GM23338 (cell line): ENCODE results near the gene KATNAL2. TPM values are rescaled to one million over a fixed set of nuclear protein-coding genes. Genes with fewer than 3 reads are reported as not detected.

Experiments used
- CREB1 ChIP-seq: fragments of 250-450 bp; sonication (Bioruptor Pico); IDR thresholded peaks from 2 replicates; pipeline ENCODE4 v1.5.0; 2020; ENCODE audit warnings: low read depth, mild to moderate bottlenecking, moderate library complexity
- EZH2 ChIP-seq: fragments of 200-600 bp; sonication (generic); IDR thresholded peaks from one replicate; pipeline ENCODE4 v1.8.0; 2017; ENCODE audit warnings: antibody characterized with exemption, mild to moderate bottlenecking, low read depth; ENCODE audit not compliant: unreplicated experiment
- EZH2phosphoT487 ChIP-seq: fragments of 200-600 bp; sonication (generic); IDR thresholded peaks from one replicate; pipeline ENCODE4 v1.8.1; 2018; ENCODE audit warnings: antibody characterized with exemption; ENCODE audit not compliant: unreplicated experiment
- JUNB ChIP-seq: IDR thresholded peaks from one replicate; pipeline ENCODE4 v1.6.1; 2016; ENCODE audit warnings: antibody characterized with exemption; ENCODE audit not compliant: unreplicated experiment
- NANOG ChIP-seq: IDR thresholded peaks from 2 replicates; pipeline ENCODE4 v1.6.1; 2016; ENCODE audit warnings: antibody characterized with exemption, borderline replicate concordance
- STAT1 ChIP-seq: IDR thresholded peaks from one replicate; pipeline ENCODE4 v1.6.1; 2016; ENCODE audit warnings: antibody characterized with exemption; ENCODE audit not compliant: unreplicated experiment
- ZNF114 ChIP-seq: fragments of 250-450 bp; sonication (Bioruptor Pico); IDR thresholded peaks from 2 replicates; pipeline ENCODE4 v1.5.0; 2020; ENCODE audit warnings: mild to moderate bottlenecking, moderate library complexity
- ZNF462 ChIP-seq: fragments of 250-450 bp; sonication (Bioruptor Pico); IDR thresholded peaks from 2 replicates; pipeline ENCODE4 v1.5.0; 2020; ENCODE audit warnings: mild to moderate bottlenecking, moderate library complexity
- polyA plus RNA-seq: library from polyadenylated mRNA; unstranded; fragments of >200 nt; fragmentation: Nextera tagmentation; extraction: Ambion mirVana; gene quantifications from 2 replicates; pipeline ENCODE4 v1.2.1, GENCODE V29; 2016
- total RNA-seq: library from RNA; depleted of rRNA; stranded (reverse); fragments of >200 nt; shearing (Covaris generic); gene quantifications from 2 replicates; pipeline ENCODE4 v1.2.3, GENCODE V29; 2014
- TF ChIP-seq, protein P1 (sequence below), 2 experiments: fragments of 200-600 bp in 1 of 2; sonication (generic) in 1 of 2; conservative IDR thresholded peaks; 2 replicates each; pipeline versions ENCODE4 v1.5.1 to v1.6.1; 2016 to 2017; ENCODE audit warnings: antibody characterized with exemption in 2 of 2, low read depth in 2 of 2, mild to moderate bottlenecking in 2 of 2, moderate library complexity in 1 of 2
- TF ChIP-seq, protein P2 (sequence below): IDR thresholded peaks from 2 replicates; pipeline ENCODE4 v1.6.1; 2016; ENCODE audit warnings: antibody characterized with exemption

KATNAL2 gene
- total and polyA plus RNA-seq, 2 experiments from 2014 or later: 11.8 TPM

- TF ChIP-seq ZNF462 (CRISPR knock-in tag) (no peak), NANOG (no peak), EZH2phosphoT487 (no peak), CREB1 (CRISPR knock-in tag) (no peak), STAT1 (no peak), ZNF114 (CRISPR knock-in tag) (no peak), EZH2 (no peak), JUNB (no peak)
- TF ChIP-seq, protein P1, sequence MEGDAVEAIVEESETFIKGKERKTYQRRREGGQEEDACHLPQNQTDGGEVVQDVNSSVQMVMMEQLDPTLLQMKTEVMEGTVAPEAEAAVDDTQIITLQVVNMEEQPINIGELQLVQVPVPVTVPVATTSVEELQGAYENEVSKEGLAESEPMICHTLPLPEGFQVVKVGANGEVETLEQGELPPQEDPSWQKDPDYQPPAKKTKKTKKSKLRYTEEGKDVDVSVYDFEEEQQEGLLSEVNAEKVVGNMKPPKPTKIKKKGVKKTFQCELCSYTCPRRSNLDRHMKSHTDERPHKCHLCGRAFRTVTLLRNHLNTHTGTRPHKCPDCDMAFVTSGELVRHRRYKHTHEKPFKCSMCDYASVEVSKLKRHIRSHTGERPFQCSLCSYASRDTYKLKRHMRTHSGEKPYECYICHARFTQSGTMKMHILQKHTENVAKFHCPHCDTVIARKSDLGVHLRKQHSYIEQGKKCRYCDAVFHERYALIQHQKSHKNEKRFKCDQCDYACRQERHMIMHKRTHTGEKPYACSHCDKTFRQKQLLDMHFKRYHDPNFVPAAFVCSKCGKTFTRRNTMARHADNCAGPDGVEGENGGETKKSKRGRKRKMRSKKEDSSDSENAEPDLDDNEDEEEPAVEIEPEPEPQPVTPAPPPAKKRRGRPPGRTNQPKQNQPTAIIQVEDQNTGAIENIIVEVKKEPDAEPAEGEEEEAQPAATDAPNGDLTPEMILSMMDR (conservative IDR thresholded peaks at IDR 0.05; ENCODE audit: low read depth in 2 of 2): no peak
- TF ChIP-seq, protein P2, sequence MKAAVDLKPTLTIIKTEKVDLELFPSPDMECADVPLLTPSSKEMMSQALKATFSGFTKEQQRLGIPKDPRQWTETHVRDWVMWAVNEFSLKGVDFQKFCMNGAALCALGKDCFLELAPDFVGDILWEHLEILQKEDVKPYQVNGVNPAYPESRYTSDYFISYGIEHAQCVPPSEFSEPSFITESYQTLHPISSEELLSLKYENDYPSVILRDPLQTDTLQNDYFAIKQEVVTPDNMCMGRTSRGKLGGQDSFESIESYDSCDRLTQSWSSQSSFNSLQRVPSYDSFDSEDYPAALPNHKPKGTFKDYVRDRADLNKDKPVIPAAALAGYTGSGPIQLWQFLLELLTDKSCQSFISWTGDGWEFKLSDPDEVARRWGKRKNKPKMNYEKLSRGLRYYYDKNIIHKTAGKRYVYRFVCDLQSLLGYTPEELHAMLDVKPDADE: no peak
Measured at GRCh38 chr18:47146206-47146605, 228.8 kb downstream of the KATNAL2 start (continued).
